Measurements from ENCODE around the gene WDR6. TPM values are rescaled to one million over a fixed set of nuclear protein-coding genes. Genes with fewer than 3 reads are reported as not detected.
A peak's percentile ranks its signal among the peaks of the same experiment; 100 is the strongest.

Gene WDR6
- total RNA-seq, 1 experiment from 2014 or later = 213 TPM

DNA sequence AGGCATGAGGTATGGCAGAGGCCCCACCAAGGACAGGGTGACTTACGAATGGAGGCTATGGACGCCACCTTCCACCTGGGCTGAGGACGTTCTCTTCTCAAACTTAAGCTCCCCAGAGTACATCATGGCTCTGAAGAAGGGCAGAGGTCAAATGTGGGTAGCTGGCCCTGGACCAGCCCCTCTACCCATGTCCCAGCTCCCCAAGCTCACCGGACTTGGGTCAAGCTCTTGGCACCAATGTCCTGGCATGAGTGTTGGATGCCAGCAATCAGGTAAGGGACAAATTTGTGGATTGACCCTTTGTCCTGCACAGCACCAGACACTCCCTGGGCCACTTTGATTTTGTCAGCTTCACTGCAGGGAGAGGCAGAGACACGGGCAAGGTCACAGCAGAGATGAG lies 17.3 kb downstream of the WDR6 start (continued):
- TF ChIP-seq, protein P1, sequence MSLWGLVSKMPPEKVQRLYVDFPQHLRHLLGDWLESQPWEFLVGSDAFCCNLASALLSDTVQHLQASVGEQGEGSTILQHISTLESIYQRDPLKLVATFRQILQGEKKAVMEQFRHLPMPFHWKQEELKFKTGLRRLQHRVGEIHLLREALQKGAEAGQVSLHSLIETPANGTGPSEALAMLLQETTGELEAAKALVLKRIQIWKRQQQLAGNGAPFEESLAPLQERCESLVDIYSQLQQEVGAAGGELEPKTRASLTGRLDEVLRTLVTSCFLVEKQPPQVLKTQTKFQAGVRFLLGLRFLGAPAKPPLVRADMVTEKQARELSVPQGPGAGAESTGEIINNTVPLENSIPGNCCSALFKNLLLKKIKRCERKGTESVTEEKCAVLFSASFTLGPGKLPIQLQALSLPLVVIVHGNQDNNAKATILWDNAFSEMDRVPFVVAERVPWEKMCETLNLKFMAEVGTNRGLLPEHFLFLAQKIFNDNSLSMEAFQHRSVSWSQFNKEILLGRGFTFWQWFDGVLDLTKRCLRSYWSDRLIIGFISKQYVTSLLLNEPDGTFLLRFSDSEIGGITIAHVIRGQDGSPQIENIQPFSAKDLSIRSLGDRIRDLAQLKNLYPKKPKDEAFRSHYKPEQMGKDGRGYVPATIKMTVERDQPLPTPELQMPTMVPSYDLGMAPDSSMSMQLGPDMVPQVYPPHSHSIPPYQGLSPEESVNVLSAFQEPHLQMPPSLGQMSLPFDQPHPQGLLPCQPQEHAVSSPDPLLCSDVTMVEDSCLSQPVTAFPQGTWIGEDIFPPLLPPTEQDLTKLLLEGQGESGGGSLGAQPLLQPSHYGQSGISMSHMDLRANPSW (CRISPR knock-in tag; conservative IDR thresholded peaks at IDR 0.05; ENCODE audit: low read depth) = no peak
- TF ChIP-seq, protein P2, sequence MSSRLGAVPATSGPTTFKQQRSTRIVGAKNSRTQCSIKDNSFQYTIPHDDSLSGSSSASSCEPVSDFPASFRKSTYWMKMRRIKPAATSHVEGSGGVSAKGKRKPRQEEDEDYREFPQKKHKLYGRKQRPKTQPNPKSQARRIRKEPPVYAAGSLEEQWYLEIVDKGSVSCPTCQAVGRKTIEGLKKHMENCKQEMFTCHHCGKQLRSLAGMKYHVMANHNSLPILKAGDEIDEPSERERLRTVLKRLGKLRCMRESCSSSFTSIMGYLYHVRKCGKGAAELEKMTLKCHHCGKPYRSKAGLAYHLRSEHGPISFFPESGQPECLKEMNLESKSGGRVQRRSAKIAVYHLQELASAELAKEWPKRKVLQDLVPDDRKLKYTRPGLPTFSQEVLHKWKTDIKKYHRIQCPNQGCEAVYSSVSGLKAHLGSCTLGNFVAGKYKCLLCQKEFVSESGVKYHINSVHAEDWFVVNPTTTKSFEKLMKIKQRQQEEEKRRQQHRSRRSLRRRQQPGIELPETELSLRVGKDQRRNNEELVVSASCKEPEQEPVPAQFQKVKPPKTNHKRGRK (CRISPR knock-in tag; IDR thresholded peaks at IDR 0.05; ENCODE audit: borderline replicate concordance) = no peak
- no peak for TF ChIP-seq ZNF263 (CRISPR knock-in tag; IDR thresholded peaks at IDR 0.05; ENCODE audit: low read depth)

DNA sequence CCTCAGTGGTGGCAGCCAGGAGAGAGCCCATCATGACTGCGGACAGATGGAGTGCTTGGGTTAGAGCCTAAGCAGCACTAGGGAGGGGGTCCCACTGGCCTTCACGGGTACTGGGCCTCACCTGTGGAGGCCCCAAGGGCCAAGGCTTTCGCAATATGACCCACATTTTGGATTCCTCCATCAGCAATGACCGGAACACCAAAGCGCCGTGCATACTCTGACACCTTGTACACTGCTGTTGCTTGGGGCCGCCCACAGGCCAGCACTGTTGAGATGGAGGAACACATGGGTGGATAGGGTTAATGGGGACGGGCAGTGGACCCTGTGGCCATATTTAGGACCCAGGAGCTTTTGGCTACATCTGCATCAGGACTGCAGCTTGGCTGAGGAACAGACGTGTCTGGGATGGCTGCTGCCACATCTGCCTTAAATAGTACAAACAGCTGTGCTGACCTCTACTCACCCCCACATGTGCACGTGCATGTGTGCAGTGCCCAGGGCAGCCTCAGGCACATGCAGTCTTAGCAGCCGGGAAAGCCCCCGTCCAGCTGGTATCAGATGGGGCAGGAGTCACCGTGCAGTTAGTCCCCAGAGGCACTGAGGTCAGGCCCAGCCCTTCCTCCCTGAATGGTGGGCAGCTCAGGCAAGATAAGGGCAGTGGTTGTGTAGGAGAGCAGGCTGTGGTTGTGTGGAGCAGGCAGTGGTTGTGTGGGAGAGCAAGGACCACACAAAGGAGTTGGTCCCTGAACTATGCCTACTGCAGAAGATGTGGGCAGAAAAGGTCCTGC lies 18.0 kb downstream of the WDR6 start:
- H3K36me3 Mint-ChIP-seq = peaks cover 57% of the 10 kb centered on the region
- no peak for DNase-seq (ENCODE audit: low spot score)
- H3K4me1 Mint-ChIP-seq = peaks cover 28% of the 10 kb centered on the region
- H3K27ac Mint-ChIP-seq = peak overlapping the region; percentile 45; the same call in 1 of the 2 replicates
- H3K4me3 Mint-ChIP-seq = no peak overlapping the region
- H3K9me3 Mint-ChIP-seq = no peaks in the 10 kb centered on the region
- ChIA-PET CTCF (interaction anchor here (6.3 kb wide), 1 partner anchor 15 kb away, joined by 124 read pairs; the partner anchor contains the start of gene WDR6), POLR2A (interaction anchor here (1.4 kb wide), 1 partner anchor 37 kb away, joined by 3 read pairs; no protein-coding TSS in a partner anchor)
- no peaks in the 10 kb centered on the region for H3K27me3 Mint-ChIP-seq (ENCODE audit: low read depth)
- no peak for TF ChIP-seq SMAD4 (CRISPR knock-in tag; IDR thresholded peaks at IDR 0.05)
- no peak for TF ChIP-seq EMX1 (CRISPR knock-in tag; IDR thresholded peaks at IDR 0.05)
- 0 out of 2 replicates have a peak, but pooled peaks have one; percentile 43 for TF ChIP-seq NFE2L1 (CRISPR knock-in tag; IDR thresholded peaks at IDR 0.05)
- TF ChIP-seq NFATC4 (CRISPR knock-in tag; IDR thresholded peaks at IDR 0.05) = no peak
- TF ChIP-seq, protein P3, sequence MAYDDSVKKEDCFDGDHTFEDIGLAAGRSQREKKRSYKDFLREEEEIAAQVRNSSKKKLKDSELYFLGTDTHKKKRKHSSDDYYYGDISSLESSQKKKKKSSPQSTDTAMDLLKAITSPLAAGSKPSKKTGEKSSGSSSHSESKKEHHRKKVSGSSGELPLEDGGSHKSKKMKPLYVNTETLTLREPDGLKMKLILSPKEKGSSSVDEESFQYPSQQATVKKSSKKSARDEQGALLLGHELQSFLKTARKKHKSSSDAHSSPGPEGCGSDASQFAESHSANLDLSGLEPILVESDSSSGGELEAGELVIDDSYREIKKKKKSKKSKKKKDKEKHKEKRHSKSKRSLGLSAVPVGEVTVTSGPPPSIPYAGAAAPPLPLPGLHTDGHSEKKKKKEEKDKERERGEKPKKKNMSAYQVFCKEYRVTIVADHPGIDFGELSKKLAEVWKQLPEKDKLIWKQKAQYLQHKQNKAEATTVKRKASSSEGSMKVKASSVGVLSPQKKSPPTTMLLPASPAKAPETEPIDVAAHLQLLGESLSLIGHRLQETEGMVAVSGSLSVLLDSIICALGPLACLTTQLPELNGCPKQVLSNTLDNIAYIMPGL (CRISPR knock-in tag; IDR thresholded peaks at IDR 0.05) = no peak
- TF ChIP-seq, protein P4, sequence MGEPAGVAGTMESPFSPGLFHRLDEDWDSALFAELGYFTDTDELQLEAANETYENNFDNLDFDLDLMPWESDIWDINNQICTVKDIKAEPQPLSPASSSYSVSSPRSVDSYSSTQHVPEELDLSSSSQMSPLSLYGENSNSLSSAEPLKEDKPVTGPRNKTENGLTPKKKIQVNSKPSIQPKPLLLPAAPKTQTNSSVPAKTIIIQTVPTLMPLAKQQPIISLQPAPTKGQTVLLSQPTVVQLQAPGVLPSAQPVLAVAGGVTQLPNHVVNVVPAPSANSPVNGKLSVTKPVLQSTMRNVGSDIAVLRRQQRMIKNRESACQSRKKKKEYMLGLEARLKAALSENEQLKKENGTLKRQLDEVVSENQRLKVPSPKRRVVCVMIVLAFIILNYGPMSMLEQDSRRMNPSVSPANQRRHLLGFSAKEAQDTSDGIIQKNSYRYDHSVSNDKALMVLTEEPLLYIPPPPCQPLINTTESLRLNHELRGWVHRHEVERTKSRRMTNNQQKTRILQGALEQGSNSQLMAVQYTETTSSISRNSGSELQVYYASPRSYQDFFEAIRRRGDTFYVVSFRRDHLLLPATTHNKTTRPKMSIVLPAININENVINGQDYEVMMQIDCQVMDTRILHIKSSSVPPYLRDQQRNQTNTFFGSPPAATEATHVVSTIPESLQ (CRISPR knock-in tag; IDR thresholded peaks at IDR 0.05) = no peak
- TF ChIP-seq SP1 (CRISPR knock-in tag; conservative IDR thresholded peaks at IDR 0.05) = no peak
- no peak for ATAC-seq

DNA sequence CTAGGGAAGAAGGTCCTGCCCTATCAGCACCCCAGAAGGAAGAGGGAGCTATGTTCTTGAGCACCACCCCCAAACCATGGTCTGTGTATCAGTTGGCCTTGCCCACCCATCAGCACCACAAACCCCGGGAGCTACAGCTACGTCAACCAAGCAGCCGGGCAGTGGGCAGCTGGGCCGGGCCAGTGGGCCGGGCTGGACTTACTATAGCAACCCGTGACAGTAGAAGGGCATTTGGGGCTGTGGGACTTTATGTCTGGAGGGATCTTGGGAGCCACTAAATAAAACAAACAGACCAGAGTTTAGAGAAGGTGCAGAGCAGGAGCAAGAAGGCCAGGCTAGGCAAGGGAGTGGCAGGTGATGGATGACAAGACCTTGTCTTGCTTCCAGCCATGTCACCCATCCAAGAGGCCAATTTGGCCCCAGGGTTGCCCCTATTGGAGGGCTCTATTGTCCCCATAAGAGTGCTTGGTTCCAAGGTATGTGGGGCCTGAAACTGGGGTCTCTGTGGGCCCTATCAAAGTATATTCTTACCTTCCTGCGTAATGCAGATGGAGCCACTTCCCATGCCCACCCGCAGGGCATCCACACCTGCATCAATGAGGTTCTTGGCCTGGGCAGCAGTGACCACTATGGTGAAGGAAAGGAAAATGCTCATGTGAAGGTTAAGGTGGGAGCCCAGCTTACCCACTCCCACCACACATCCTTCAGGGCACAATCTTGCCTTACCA lies 18.8 kb downstream of the WDR6 start:
- TF ChIP-seq ZBTB21 (CRISPR knock-in tag; IDR thresholded peaks at IDR 0.05; ENCODE audit: borderline replicate concordance) = no peak
- TF ChIP-seq FOXK1 (CRISPR knock-in tag; IDR thresholded peaks at IDR 0.05) = no peak
- TF ChIP-seq PRRX2 (CRISPR knock-in tag; IDR thresholded peaks at IDR 0.05) = no peak
- 0 out of 2 replicates have a peak, but pooled peaks have one; percentile 21 for TF ChIP-seq NFATC4 (CRISPR knock-in tag; IDR thresholded peaks at IDR 0.05)
- 0 out of 2 replicates have a peak, but pooled peaks have one; percentile 2 for TF ChIP-seq NFE2L1 (CRISPR knock-in tag; IDR thresholded peaks at IDR 0.05)
- Mint-ChIP-seq H3K4me3 (no peak overlapping the region), H3K4me1 (peaks cover 26% of the 10 kb centered on the region), H3K27ac (peak overlapping the region; percentile 45; the same call in 1 of the 2 replicates), H3K36me3 (peaks cover 57% of the 10 kb centered on the region), H3K27me3 (ENCODE audit: low read depth) (no peaks in the 10 kb centered on the region), H3K9me3 (no peaks in the 10 kb centered on the region)
- ATAC-seq (no peak), DNase-seq (ENCODE audit: low spot score) (no peak)
- ChIA-PET CTCF (no interaction called here), POLR2A (interaction anchor here (1.0 kb wide), 1 partner anchor 68 kb away, joined by 4 read pairs; the partner anchor contains the start of gene QRICH1)
